Middle frontal gyrus (tissue), 1 donor: ENCODE measurements around the gene LHFPL5.

Source experiments
- DNase-seq: peaks from one replicate; pipeline ENCODE4 v3.0.0-alpha.2; 2015; ENCODE audit warnings: low spot score; ENCODE audit errors: extremely low spot score

LHFPL5 gene

DNA sequence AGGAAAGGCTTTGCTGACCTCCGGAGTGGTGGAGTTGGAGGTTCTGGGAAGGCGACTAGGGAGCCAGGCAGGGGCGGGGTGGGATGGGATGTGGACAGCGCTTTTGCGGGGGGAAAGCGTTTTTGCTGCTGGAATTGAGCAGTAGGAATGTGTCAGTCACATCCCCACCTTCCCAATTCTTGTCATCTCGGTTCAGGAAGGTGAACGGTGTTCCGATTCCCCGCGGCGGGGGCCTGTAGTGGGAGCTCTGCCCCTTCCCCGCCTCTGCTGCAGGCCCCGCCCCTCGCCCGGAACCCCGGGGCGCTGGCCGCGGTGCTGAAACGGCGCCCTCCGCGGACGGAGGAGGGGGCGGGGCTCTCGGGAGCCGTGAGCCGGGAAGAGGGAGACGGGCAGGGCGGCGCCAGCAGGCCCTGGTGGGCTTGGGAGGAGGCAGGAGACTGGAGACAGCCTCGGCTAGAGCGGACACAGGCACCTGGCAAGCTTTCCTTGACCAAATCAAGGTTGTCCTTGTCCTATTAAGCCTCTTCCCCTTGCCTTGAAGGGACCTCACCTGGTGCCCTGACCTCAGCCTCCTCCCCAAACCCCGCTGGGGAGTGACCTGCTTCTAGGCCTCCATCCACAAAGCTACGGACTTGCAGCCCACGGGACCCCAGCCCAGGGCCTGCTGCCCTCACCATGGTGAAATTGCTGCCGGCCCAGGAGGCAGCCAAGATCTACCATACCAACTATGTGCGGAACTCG lies at the start of gene LHFPL5:
Gene LHFPL5 (plus strand): TSS at position 357 of the 741 bp plus-strand sequence. CDS start 319 bp downstream, at position 676.
- DNase-seq = no peak

DNA sequence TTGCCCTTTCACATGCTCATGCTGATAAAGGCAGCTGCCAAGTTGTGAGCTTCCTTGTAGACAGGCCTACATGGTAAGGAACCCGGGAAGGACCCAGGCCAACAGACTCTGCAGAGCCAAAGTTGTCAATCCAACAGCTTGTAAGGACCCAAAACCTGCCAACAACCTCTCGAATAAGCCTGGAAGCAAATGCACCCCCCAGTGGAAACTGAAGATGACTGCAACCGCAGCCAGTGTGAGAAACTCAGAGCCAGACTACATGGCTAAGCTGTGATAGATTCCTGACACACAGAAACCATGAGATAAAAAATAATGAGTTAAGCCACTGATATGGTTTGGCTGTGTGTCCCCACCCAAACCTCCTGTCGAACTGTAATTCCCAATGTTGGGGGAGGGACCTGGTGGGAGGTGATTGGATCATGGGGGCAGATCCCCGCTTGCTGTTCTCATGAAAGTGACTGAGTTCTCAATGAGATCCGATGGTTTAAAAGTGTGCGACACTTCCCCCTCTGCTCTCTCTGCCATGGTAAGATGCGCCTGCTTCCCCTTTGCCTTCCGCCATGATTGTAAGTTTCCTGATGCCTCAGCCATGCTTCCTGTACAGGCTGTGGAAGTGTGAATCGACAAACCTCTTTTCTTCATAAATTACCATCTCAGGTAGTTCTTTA lies 47.6 kb upstream of the LHFPL5 start:
- no peak for DNase-seq

DNA sequence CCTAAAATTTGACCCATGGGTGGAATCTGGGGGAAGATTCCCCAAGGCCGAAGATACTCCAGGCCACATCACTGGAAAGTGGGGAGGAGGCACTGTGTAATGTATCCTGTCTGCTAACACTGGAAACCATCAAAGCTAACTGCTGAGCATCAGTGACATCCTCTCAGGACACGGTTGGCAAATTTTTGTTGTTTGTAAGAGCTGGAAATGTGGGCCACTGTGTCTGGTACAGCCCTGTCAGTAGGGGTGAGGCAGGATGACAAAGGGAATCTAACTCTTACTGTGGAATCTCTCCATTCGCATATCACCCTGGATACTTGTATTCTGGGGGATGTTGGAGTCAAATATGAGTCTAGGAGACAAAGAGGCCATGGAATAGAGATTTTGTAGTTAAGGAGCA lies 45.7 kb upstream of the LHFPL5 start:
- DNase-seq = no peak

DNA sequence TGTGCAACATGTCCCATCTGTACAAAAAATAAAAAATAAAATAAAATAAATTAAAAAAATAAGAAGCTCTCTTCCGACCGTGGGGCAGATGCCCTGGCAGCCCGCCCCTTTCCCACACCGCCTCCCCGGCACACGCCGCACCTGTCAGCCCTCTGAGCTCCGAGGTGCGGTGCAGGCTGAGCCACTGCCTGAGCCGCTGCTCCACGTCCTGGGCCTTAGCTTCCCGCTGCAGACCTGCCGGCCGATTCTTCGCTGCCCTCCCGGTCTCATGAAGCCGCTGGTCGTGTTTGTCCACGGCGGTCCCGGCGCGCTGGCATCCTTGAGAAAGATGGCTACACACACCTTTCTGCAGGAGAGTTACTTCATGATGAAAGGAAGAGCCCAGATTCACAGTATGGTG lies 39.4 kb upstream of the LHFPL5 start:
- no peak for DNase-seq

DNA sequence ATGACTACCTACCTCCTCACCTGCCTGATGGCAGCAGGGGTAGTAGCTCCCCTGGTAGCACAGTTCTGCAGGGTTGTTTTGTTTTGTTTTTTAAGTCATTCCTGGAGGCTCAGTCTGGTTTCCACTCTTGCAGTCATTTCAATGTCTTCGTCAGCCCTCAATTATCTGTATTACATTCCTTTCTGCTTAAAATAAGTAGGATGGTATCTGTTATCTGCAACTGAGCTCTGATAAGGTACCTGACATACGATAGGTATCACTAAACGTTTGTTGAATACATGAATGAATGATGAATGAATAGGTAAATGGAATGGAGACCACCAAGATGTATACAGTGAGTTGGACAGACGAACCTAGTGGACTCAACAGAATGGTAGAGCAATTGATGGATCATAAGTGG lies 35.9 kb upstream of the LHFPL5 start:
- no peak for DNase-seq

DNA sequence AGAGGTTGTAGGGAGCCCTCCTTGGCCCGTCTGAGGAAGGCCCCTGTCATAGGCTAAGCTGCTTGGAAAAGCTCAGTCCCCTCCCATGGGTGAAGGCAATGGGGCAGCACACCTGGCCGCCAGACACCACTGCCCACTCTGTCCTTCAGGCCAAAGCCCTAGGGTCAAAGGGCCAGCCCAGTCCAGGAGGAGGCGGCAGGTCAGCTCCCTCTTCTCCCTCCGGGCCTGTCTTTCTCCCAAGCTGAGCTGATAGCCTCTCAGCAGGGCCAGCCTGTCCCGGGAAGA lies 33.9 kb upstream of the LHFPL5 start:
- no peak for DNase-seq

DNA sequence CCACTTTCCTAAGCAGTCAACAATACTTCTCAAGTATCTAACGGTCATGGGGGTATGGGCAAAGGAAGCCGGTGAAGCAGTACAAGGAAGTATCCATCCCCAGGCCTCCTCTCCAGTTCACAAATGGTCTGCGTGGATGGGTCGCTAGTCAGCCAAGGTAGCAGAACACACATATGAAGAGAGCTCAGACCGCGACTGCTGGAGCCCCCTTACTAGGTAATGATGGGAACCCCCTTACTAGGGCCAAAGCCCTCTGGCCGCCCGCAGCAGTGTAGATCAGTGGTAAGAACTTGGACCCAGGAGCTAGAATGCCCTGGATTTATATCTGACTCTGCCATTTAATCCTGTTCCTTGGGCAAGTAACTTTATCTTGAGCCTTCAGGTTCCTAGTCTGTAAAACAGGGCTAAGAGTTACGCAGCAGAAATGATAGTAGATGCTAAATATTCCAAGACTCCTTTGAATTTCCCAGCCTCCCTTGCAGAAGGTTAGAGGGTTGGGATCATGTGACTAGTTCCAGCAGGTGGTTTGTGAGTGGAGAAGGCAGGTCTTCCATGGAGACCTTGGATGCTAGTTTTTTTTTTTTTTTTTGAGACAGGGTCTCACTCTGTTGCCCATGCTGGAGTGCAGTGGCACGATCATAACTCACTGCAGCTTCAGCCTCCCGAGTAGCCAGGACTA lies 30.9 kb upstream of the LHFPL5 start:
- no peak for DNase-seq

DNA sequence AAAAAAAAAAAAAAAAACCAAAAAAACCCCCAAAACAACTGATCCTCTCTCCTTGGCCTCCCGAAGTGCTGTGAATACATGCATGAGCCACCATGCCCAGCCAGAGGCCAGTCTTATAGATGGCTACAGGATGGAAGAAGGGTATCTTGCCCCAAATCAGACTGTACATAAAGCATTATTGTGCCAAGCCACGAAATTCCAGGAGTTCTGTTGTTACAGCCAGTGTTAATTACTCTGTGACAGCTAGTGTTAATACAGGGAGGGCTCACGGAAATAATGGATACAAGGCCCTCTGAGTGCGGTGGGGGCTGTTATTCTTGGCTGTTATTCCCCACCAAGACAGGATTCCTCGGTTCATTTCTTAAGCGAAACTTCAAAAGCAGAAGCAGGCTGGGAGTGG lies 30.1 kb upstream of the LHFPL5 start:
- no peak for DNase-seq

DNA sequence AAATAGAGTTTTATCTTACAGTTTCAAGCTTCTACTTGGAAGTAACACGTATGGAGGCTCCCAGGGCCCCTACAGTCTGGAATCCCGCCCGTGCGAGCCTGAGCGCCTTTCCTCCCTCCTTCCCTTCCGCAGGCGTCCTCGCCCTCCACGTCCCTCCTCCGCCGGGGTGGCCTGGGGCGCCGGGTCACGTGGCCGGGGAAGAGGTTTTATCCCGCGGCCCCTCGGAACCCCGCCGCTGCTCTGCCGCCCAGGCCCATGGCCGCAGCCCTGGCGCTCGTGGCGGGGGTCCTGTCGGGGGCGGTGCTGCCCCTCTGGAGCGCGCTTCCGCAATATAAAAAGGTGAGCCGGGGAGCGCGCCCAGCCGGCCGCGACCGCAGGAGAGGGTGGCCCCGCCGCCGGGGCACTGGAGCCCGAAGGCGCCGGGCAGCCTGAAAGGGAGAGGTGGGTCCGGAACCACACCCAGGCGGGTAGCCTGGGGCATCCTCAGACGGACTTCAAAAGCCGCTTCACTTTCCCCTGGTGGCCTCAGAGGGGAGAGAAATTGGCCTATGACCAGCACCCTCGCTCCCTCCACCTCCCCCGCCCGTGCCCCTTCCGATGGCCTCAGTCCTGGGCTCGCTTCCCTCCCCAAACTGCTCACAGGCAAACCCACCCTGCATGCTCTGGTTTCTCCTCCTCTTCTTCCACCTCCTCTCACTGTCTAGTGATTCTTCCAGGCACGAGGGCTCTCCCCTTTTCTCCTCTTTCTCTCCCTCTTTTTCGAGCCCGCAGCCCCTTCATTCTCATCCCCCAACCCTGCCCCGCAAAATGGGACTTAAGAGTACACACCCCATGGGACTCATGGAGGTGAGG lies 28.6 kb upstream of the LHFPL5 start, which contains the start of gene CLPSL2:
Gene CLPSL2 (plus strand): TSS at position 235 of the 852 bp plus-strand sequence. CDS start 21 bp downstream, at position 256.
- no peak for DNase-seq

DNA sequence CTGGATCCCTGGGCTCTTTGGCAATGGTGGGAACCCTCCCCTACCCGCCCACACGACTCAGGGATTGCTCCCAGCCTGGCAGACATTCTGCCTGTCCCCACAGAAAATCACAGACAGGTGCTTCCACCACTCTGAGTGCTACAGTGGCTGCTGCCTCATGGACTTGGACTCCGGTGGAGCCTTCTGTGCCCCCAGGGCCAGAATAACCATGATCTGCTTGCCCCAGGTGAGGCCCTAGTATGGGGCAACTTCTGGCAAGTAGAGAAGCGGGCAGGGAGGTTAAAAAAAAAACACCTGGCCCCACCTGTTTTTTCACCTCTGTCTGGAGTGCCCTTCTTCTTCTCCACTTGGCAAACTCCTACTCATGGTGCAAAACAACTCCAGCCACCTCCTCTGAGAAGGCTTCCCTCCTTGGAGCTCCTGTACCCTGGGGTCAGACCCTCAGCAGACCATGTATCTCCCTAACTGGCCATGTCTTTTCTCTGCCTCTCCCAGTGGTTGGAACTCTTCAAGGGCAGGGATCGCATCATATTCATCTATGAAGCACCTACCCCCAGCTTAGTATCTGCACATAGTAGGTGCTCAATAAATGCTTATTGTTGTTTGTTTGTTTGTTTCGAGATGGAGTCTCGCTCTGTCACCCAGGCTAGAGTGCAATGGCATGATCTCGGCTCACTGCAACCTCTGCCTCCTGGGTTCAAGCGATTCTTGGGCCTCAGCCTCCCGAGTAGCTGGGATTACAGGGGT lies 27.6 kb upstream of the LHFPL5 start:
- DNase-seq = no peak

DNA sequence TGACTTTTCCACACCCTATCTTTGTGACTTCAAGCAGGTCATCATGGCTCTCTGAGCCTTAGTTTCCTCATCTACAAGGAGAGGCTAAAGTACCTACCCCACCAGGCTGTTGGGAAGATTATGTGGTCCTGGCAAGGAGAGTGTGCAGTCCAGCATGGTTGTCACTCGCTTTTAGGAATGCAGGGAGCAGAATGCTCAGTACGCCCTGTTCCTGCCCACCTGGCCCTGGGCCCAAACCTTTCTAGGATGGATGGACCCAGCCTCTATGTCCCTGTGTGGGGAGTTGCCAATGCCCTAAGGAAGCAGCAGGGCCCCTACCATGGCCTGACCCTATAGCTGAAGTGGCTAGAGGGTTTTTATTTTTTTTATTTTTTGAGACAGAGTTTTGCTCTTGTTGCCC lies 26.7 kb upstream of the LHFPL5 start:
- no peak for DNase-seq

DNA sequence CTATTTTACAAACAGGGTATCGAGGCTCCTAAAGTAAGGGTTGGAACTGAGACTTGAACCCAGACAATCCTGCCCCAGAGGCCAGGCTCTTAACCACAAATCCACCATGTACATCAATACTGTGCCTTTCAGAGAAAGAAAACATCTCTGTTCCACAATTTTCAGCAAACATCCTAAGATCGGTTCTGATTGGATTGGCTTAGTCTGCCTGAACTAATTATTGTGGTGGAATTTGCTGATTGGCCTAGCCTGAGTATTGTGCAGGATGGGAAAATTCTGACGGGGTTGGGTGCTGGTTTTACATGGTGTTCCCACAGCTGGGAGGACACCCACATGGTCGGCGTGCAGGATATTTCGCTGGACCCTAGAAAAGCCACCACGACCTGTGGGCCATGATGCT lies 24.4 kb upstream of the LHFPL5 start, which contains the start of gene CLPSL1:
Gene CLPSL1 (plus strand): TSS at position 301 of the 400 bp plus-strand sequence. CDS start 92 bp downstream, at position 393.
- no peak for DNase-seq

DNA sequence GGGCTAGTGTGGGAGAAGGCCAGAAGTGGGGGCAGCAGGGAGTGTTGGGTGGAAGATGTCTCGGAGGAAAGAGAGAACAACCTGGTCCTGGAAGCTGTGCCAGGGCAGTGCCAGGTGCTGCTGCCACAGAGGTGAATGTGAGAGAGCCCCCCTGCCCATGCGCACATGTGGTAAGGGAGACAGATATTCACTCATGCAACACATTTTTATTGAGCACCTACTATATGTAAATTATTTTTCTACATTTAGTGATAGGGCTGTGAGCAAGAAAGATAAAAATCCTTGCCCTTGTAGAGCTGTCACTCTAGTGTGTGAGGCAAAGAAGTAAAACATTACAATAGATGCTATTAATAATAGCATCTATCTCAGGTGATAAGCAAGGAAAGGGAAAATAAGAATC lies 23.9 kb upstream of the LHFPL5 start:
- DNase-seq = no peak

DNA sequence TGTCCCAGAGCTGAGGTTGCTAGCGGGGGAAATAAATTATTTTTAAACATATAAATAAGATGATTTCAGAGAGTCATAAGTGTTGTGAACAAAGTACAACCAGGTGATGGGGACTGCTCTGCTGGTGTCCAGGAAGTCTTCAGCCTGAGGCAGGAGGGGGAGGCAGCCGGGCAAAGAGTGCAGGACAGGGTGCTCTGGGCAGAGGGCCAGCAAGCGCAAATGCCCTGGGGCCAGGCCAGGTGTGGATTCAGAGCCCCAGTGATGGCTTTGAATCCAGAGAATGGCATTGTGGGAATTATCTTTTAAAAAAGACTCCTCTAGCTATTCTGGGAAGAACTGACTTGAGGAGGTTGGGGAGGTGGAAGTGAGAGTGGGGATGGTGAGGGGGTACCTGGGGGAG lies 22.7 kb upstream of the LHFPL5 start:
- no peak for DNase-seq

DNA sequence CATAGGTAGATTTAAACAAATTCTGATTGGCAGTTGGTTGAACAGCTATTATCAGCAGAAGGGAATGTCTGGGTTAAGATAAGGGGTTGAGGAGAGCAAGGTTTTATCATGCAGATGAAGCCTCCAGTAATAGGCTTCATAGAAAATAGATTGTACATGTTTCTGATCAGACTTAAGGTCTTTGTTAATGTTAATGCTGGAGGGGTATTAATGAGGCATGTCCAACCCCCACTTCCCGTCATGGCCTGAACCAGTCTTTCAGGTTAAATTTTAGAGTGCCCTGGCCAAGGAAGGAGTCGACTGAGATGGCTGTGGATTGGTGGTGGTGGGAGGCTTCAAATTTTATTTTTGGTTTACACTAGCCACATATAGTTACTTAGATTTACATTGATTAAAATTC lies 21.0 kb upstream of the LHFPL5 start:
- no peak for DNase-seq

DNA sequence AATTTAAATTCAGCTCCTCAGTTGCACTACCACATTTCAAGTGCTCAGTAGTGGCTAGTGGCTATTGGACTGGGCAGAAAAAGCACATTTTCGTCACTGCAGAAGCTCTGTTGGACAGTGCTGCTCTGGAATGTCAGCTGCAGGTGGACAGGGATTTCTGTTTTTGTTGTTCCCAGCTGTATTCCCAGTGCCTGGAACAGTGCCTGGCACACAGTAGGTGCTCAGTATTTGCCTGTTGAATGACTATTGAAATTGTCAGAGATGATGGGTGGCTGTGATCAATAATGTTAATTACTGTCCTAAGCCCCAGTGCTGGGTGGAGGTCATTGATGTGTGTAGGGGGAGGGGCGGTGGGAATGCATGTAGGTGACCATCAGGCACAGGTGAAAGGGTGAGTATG lies 18.9 kb upstream of the LHFPL5 start:
- DNase-seq = no peak

DNA sequence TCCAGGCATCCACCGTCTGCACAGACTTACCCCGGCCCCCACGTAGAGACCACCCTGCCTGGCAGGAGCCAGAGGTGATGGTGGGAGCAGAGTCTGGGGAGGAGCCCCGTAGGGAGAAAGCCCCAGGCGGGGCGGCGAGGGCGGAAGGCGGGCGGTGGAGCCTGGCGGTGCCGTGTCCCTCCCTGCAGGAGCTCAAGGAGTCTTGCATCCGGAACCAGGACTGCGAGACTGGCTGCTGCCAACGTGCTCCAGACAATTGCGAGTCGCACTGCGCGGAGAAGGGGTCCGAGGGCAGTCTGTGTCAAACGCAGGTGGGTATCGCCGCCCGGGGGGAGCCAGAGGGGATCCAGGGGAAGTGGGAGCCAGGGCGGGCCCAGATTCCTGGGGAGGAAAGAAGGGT lies 18.3 kb upstream of the LHFPL5 start:
- DNase-seq = no peak

DNA sequence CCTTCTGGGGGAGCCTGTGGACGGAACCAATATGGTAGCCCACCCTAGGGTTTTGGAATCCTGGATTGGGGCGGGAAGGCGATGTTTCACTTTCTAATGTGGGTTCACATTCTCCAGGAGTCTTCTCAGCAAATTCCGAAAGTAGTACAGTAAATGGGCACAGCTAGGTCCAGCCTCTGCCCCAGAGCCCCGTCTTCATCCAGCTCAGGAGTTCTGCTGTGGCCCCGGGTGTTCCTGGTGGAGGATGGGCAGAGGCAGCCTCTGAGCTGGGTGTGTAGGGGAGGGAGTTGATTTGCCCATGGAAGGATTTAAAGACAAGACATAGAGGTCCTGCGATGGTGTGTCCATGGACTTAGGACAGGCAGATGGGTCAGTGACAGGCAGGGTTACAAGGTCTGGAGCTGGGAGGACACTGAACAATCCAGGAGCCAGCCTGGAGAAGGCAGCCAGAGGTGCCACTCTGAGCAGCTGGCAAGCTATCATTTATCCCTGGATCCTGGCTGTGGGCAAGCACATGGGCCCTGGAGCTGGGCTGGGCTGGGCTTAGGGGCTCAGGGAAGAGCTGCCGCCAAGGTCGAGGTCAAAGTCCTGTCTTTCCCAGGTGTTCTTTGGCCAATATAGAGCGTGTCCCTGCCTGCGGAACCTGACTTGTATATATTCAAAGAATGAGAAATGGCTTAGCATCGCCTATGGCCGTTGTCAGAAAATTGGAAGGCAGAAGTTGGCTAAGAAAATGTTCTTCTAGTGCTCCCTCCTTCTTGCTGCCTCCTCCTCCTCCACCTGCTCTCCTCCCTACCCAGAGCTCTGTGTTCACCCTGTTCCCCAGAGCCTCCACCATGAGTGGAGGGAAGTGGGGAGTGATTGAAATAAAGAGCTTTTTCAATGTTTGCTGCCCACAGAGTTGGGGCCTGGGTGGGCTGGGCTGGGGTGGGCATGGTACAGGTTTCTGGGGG lies 17.6 kb upstream of the LHFPL5 start:
- DNase-seq = no peak

DNA sequence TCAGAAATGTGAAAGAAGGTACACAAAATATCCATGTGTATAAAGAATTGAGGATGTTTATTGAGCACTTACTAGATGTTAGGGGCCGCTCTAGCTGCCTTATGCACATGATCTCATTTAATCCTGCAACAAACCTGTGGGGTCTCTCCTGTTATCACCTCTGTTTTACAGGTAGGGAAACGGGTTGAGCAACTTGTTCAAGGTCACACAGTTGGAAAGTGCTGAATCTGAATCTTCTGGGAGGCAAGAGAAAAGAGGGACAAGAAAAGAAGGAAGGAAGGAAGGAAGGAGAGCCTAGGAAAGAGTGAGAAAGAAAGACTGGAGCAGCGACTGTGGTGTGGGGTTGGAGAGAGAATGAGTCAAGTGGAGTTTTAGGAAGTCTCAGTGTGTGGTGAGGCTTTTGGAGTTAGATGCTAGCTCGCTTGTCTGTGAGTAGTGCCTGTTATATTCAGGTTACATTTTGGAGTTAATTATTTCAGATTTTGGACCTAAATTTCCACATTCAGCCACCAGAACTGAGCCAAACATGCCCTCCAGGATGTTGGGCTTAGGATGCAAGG lies 16.6 kb upstream of the LHFPL5 start:
- DNase-seq = no peak
